ENCODE data around the gene SPNS1.

SPNS1 gene

GRCh38 chr16:28932339-28933141, 42.0 kb upstream of the SPNS1 start:
- H3K27ac ChIP-seq = no peak overlapping the region
- DNase-seq (ENCODE audit: low spot score) = no peak
- no peak overlapping the region for H3K4me3 ChIP-seq
- no peak for TF ChIP-seq CTCF (IDR thresholded peaks at IDR 0.05)

- Histone ChIP-seq H3K4me3 (no peak overlapping the region), H3K27ac (no peak overlapping the region)
- DNase-seq (ENCODE audit: low spot score) = no peak
- TF ChIP-seq CTCF (IDR thresholded peaks at IDR 0.05) = no peak
These were observed 41.4 kb upstream of the SPNS1 start for GRCh38 chr16:28933171-28933570.

GRCh38 chr16:28935346-28935745, 39.2 kb upstream of the SPNS1 start:
- Histone ChIP-seq H3K27ac (no peak overlapping the region), H3K4me3 (no peak overlapping the region)
- TF ChIP-seq CTCF (IDR thresholded peaks at IDR 0.05) = no peak
- DNase-seq (ENCODE audit: low spot score) = no peak

- H3K27ac ChIP-seq = no peak overlapping the region
- peak; percentile 78 for DNase-seq (ENCODE audit: low spot score)
- peak overlapping the region; percentile 42 for H3K4me3 ChIP-seq
These were observed 38.4 kb upstream of the SPNS1 start for GRCh38 chr16:28935924-28936783.

GRCh38 chr16:28936784-28937155, 37.8 kb upstream of the SPNS1 start:
- H3K4me3 ChIP-seq = peak overlapping the region; percentile 42
- H3K27ac ChIP-seq = no peak overlapping the region
- no peak for TF ChIP-seq CTCF (IDR thresholded peaks at IDR 0.05)
- no peak for DNase-seq (ENCODE audit: low spot score)

More at GRCh38 chr16:28935924-28936783, 38.4 kb upstream of the SPNS1 start:
- no peak for TF ChIP-seq CTCF (IDR thresholded peaks at IDR 0.05)

- Histone ChIP-seq H3K4me3 (no peak overlapping the region), H3K27ac (no peak overlapping the region)
- no peak for TF ChIP-seq CTCF (IDR thresholded peaks at IDR 0.05)
- no peak for DNase-seq (ENCODE audit: low spot score)
These were observed 37.2 kb upstream of the SPNS1 start for GRCh38 chr16:28937222-28937876.
